GM12878 (cell line): ENCODE data around the gene PPP1R3F. TPM values are rescaled to one million over a fixed set of nuclear protein-coding genes. Genes with fewer than 3 reads are reported as not detected.
A peak's percentile ranks its signal among the peaks of the same experiment; 100 is the strongest.

Experiments
- ATAC-seq: fragments of 200-7000 bp; cut with Tn5 transposase; 3 replicates; pipeline ENCODE4 v1.9.1; 2020; ENCODE audit warnings: mild to moderate bottlenecking, moderate library complexity
- BruUV-seq: library from RNA; stranded (reverse); fragments of 400-500 nt; replicated peaks from 2 replicates; lab custom pipeline; 2021; lab: Mats Ljungman, UMichigan
- CTCF ChIA-PET: fragments of 300-600 bp; sonication (Branson Sonifier 250); formaldehyde crosslinking; extraction: SDS; loops from one replicate; lab custom pipeline; 2021; ENCODE audit warnings: inconsistent platforms; lab: Yijun Ruan, JAX
- POLR2A ChIA-PET: fragments of 350-600 bp; formaldehyde crosslinking; extraction: SDS; loops from one replicate; lab custom pipeline; 2021; ENCODE audit warnings: inconsistent platforms; lab: Charles Lee
- RAD21 ChIA-PET: fragments of 300-600 bp; sonication (Branson Sonifier 250); formaldehyde crosslinking; loops from one replicate; lab custom pipeline; 2023; ENCODE audit warnings: antibody characterized with exemption; ENCODE audit not compliant: unreplicated experiment; lab: Charles Lee
- SMC1A ChIA-PET: fragments of 300-600 bp; sonication (Branson Sonifier 250); formaldehyde crosslinking; loops from one replicate; lab custom pipeline; 2023; ENCODE audit not compliant: unreplicated experiment, uncharacterized antibody; lab: Charles Lee
- DNase-seq: peaks from one replicate; pipeline ENCODE4 v3.0.0-alpha.2; 2011; ENCODE audit warnings: low read depth, low spot score
- FAIRE-seq: peaks from 3 replicates; lab custom pipeline; 2011; peaks lifted over from hg19 to GRCh38; lab: Jason Lieb, UNC
- H2AFZ ChIP-seq: 2 replicates; pipeline ENCODE4 v1.6.0; 2011; ENCODE audit warnings: low read depth, low read length, control low read depth; ENCODE audit not compliant: control insufficient read depth
- H3K27ac ChIP-seq: 2 replicates; pipeline ENCODE4 v1.5.1; 2011; ENCODE audit warnings: control low read depth; ENCODE audit not compliant: control insufficient read depth, insufficient read depth
- H3K27me3 ChIP-seq, 2 experiments: replicated peaks in 1 of 2; 2 replicates each; pipeline versions ENCODE4 v1.6.0 to v1.6.1; 2011; ENCODE audit warnings: low read length in 1 of 2; ENCODE audit not compliant: control insufficient read depth in 2 of 2, insufficient read depth in 2 of 2
- H3K36me3 ChIP-seq, 2 experiments: 2 replicates each; pipeline ENCODE4 v1.5.1; 2011; ENCODE audit warnings: low read length in 1 of 2; ENCODE audit not compliant: control insufficient read depth in 2 of 2, insufficient read depth in 2 of 2
- H3K4me1 ChIP-seq: 2 replicates; pipeline ENCODE4 v1.6.1; 2011; ENCODE audit warnings: mild to moderate bottlenecking, low read length, moderate library complexity, mixed read lengths; ENCODE audit not compliant: control insufficient read depth, insufficient read depth
- H3K4me2 ChIP-seq: 2 replicates; pipeline ENCODE4 v1.6.0; 2011; ENCODE audit warnings: control low read depth; ENCODE audit not compliant: control insufficient read depth, insufficient read depth
- H3K4me3 ChIP-seq: fragments of 200-600 bp; sonication (generic); 2 replicates; pipeline ENCODE4 v1.5.1; 2016
- H3K79me2 ChIP-seq: 2 replicates; pipeline ENCODE4 v1.6.0; 2011; ENCODE audit warnings: low read length; ENCODE audit not compliant: control insufficient read depth, insufficient read depth
- H3K9ac ChIP-seq: 2 replicates; pipeline ENCODE4 v1.8.0; 2011; ENCODE audit warnings: low read length, control low read depth, mixed read lengths; ENCODE audit not compliant: control insufficient read depth, insufficient read depth
- H3K9me3 ChIP-seq: replicated peaks from 3 replicates; pipeline ENCODE4 v1.5.1; 2011; ENCODE audit warnings: mild to moderate bottlenecking, low read length; ENCODE audit not compliant: control insufficient read depth, insufficient read depth
- H4K20me1 ChIP-seq: 2 replicates; pipeline ENCODE4 v1.6.0; 2011; ENCODE audit not compliant: control insufficient read depth, insufficient read depth
- NFYA ChIP-seq: IDR thresholded peaks from 2 replicates; pipeline ENCODE4 v1.6.1; 2011; ENCODE audit warnings: low read depth, mild to moderate bottlenecking, low read length, improper control_type of control experiment, borderline replicate concordance
- ZNF622 ChIP-seq: fragments of 450-650 bp; IDR thresholded peaks from 2 replicates; pipeline ENCODE4 v1.6.1; 2017; ENCODE audit warnings: mild to moderate bottlenecking, inconsistent platforms
- WGBS: methylation state at CpG from one replicate; pipeline ENCODE4 v1.1.6; 2016; ENCODE audit warnings: low lambda C conversion rate; ENCODE audit not compliant: insufficient replicate concordance, insufficient coverage; ENCODE audit errors: missing lambda C conversion rate; 5-methylcytosine and 5-hydroxymethylcytosine counted together
- in situ Hi-C: fragments of 300-500 bp; cut with MboI; formaldehyde crosslinking; loops from 9 replicates; pipeline ENCODE4 v1.14.3; 2018; ENCODE audit warnings: mixed read lengths
- intact Hi-C: fragments of 100-400 bp; cut with micrococcal nuclease; formaldehyde crosslinking; loops from one replicate; pipeline ENCODE4 v1.14.2; 2022; ENCODE audit not compliant: unreplicated experiment
- polyA plus RNA-seq, 11 experiments: library from polyadenylated mRNA; depleted of rRNA in 4 of 11; unstranded in 6 of 11; stranded (reverse) in 5 of 11; fragments of >200 nt; fragmentation: Nextera tagmentation in 4 of 11; fragmentation: Illumina TruSeq in 1 of 11; extraction: Ambion mirVana in 4 of 11; extraction: Trizol in 1 of 11; gene quantifications; 1 replicate in 1 of 11; 2 replicates in 10 of 11; pipeline versions ENCODE4 v1.2.1 to v1.2.3, GENCODE V29; 2011 to 2016; ENCODE audit warnings: inconsistent platforms in 2 of 11, missing spikeins in 2 of 11, low read depth in 1 of 11
- total RNA-seq, 4 experiments: library from RNA; depleted of rRNA in 3 of 4; stranded (reverse); fragments of >200 nt in 3 of 4; fragmentation: Illumina TruSeq in 1 of 4; extraction: Trizol in 1 of 4; gene quantifications; 2 replicates each; pipeline versions ENCODE4 v1.2.1 to v1.2.3, GENCODE V29; 2013 to 2021
- TF ChIP-seq, protein P1 (sequence below), 3 experiments: IDR thresholded peaks in 2 of 3; conservative IDR thresholded peaks in 1 of 3; 2 replicates each; pipeline ENCODE4 v1.5.1; 2011; ENCODE audit warnings: low read depth in 3 of 3, low read length in 3 of 3, mild to moderate bottlenecking in 3 of 3, control low read depth in 2 of 3, moderate library complexity in 2 of 3, inconsistent platforms in 1 of 3, mixed read lengths in 1 of 3; ENCODE audit not compliant: control insufficient read depth in 2 of 3, insufficient read depth in 1 of 3; ENCODE audit errors: extremely low read depth in 1 of 3
- TF ChIP-seq, protein P2 (sequence below): IDR thresholded peaks from 2 replicates; pipeline ENCODE4 v1.6.1; 2012; ENCODE audit warnings: low read depth, low read length, improper control_type of control experiment

The PPP1R3F gene
- total and polyA plus RNA-seq, 10 of the 15 experiments (the other 5 are each of a cell fraction or from before 2014, with no cell fraction given): 0.18 to 4.4 (median 1.00) TPM

DNA sequence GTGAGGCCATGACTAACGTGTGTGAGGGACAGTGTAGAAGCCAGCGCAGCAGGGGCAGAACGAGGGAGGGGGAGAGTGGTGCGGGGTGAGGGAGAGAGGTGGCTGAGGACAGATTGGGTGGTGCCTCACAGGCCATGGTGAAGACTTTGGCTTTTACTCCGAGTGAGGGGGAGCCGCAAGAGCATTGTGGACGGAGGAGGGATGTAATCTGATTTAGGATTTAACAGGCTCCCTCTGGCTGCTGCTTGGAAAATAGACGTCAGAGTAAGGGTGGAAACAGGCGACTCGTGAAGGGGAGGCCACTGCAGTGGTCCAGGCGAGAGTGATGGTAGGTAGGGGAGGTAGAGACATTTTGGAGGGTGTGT lies 13.0 kb downstream of the PPP1R3F start:
- ChIA-PET RAD21 (no interaction called here), CTCF (no interaction called here), POLR2A (no interaction called here), SMC1A (no interaction called here)
- H3K9me3 ChIP-seq: no peaks in the 10 kb centered on the region
- no peaks in the 10 kb centered on the region for H3K27me3 ChIP-seq
- no peak overlapping the region for H3K27ac ChIP-seq
- in situ Hi-C loops: no loop called here
- H3K4me2 ChIP-seq: no peak overlapping the region
- no peak for TF ChIP-seq NFYA
- TF ChIP-seq, protein P1, sequence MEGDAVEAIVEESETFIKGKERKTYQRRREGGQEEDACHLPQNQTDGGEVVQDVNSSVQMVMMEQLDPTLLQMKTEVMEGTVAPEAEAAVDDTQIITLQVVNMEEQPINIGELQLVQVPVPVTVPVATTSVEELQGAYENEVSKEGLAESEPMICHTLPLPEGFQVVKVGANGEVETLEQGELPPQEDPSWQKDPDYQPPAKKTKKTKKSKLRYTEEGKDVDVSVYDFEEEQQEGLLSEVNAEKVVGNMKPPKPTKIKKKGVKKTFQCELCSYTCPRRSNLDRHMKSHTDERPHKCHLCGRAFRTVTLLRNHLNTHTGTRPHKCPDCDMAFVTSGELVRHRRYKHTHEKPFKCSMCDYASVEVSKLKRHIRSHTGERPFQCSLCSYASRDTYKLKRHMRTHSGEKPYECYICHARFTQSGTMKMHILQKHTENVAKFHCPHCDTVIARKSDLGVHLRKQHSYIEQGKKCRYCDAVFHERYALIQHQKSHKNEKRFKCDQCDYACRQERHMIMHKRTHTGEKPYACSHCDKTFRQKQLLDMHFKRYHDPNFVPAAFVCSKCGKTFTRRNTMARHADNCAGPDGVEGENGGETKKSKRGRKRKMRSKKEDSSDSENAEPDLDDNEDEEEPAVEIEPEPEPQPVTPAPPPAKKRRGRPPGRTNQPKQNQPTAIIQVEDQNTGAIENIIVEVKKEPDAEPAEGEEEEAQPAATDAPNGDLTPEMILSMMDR (IDR thresholded peaks at IDR 0.05 in 2 of 3, conservative IDR thresholded peaks at IDR 0.05 in 1 of 3; ENCODE audit: control insufficient read depth in 2 of 3, extremely low read depth in 1 of 3, insufficient read depth in 1 of 3, low read depth in 3 of 3, low read length in 3 of 3): peak in 1 of 3 experiments; percentile 16; a peak in 1 of 6 replicates
- ATAC-seq: no peak
- H3K9ac ChIP-seq: no peak overlapping the region
- DNase-seq: no peak
- BruUV-seq: no TSS peak
- no peak for FAIRE-seq
- 61% methylated on average over 11 of the region's 11 CpGs for WGBS
- H3K4me1 ChIP-seq: no peaks in the 10 kb centered on the region
- intact Hi-C loops: no loop called here
- no peak overlapping the region for H3K4me3 ChIP-seq
- H4K20me1 ChIP-seq: no peaks in the 10 kb centered on the region
- H3K79me2 ChIP-seq: no peaks in the 10 kb centered on the region
- H2AFZ ChIP-seq: no peak overlapping the region
- H3K36me3 ChIP-seq: no peaks in the 10 kb centered on the region

DNA sequence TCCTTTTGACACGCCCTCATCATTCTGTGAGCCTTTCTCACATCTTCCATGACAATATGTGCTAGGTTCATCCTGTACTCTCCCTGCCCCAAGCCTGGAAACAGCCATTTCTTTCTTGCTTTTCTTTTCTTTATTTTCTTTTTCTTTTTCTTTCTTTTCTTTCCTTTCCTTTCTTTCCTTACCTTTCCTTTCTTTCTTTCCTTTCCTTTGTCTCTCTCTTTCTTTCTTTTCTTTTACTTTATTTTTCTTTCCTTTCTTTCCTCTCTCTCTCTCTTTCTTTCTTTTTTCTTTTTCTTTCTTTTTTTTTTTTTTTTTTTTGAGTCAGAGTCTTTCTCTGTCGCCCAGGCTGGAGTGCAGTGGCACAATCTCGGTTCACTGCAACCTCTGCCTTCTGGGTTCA lies 14.6 kb downstream of the PPP1R3F start:
- no peak overlapping the region for H3K4me2 ChIP-seq
- H3K36me3 ChIP-seq: no peaks in the 10 kb centered on the region
- no peak overlapping the region for H3K4me3 ChIP-seq
- ATAC-seq (no peak), DNase-seq (no peak), FAIRE-seq (no peak)
- no peaks in the 10 kb centered on the region for H3K79me2 ChIP-seq
- H3K4me1 ChIP-seq: no peaks in the 10 kb centered on the region
- RAD21 ChIA-PET: no interaction called here
- SMC1A ChIA-PET: no interaction called here
- in situ Hi-C loops: no loop called here
- no peak overlapping the region for H3K27ac ChIP-seq
- H4K20me1 ChIP-seq: no peaks in the 10 kb centered on the region
- TF ChIP-seq ZNF622: no peak
- TF ChIP-seq, protein P2, sequence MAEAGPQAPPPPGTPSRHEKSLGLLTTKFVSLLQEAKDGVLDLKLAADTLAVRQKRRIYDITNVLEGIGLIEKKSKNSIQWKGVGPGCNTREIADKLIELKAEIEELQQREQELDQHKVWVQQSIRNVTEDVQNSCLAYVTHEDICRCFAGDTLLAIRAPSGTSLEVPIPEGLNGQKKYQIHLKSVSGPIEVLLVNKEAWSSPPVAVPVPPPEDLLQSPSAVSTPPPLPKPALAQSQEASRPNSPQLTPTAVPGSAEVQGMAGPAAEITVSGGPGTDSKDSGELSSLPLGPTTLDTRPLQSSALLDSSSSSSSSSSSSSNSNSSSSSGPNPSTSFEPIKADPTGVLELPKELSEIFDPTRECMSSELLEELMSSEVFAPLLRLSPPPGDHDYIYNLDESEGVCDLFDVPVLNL: no peak
- CTCF ChIA-PET: interaction anchor here (1.0 to 1.7 kb wide), 2 partner anchors 92 to 93 kb away, joined by 4 to 5 read pairs; no protein-coding TSS in a partner anchor
- 25% methylated on average over 2 of the region's 3 CpGs for WGBS
- no peaks in the 10 kb centered on the region for H3K9me3 ChIP-seq
- BruUV-seq: no TSS peak
- intact Hi-C loops: no loop called here
- POLR2A ChIA-PET: no interaction called here
- no peak overlapping the region for H3K9ac ChIP-seq
- no peaks in the 10 kb centered on the region for H3K27me3 ChIP-seq
- H2AFZ ChIP-seq: no peak overlapping the region
